IMR-90 (cell line): ENCODE data around the gene MYCT1. TPM values are rescaled to one million over a fixed set of nuclear protein-coding genes. Genes with fewer than 3 reads are reported as not detected.

Experiments
- ATAC-seq: fragments of 200-7000 bp; cut with Tn5 transposase; 2 replicates; pipeline ENCODE4 v1.9.1; 2020; ENCODE audit warnings: low read depth, mild to moderate bottlenecking, moderate library complexity
- BruUV-seq: library from RNA; stranded (reverse); fragments of 400-500 nt; replicated peaks from 2 replicates; lab custom pipeline; 2021; lab: Mats Ljungman, UMichigan
- CTCF ChIA-PET: fragments of 300-600 bp; formaldehyde crosslinking; extraction: SDS; loops from one replicate; lab custom pipeline; 2021; ENCODE audit warnings: antibody characterized with exemption; lab: Yijun Ruan, JAX
- POLR2A ChIA-PET: fragments of 300-600 bp; sonication (Branson Sonifier 250); formaldehyde crosslinking; loops from one replicate; lab custom pipeline; 2022; ENCODE audit warnings: antibody characterized with exemption; ENCODE audit not compliant: unreplicated experiment; lab: Charles Lee
- DNase-seq: peaks from one replicate; pipeline ENCODE4 v3.0.0; 2013
- H2AFZ ChIP-seq: replicated peaks from 2 replicates; pipeline ENCODE3; 2013; ENCODE audit warnings: low read length, mild to moderate bottlenecking; ENCODE audit not compliant: poor library complexity
- H2AK5ac ChIP-seq: 2 replicates; pipeline ENCODE4 v1.6.1; 2013; ENCODE audit warnings: low read depth, low read length, inconsistent platforms
- H2AK9ac ChIP-seq: replicated peaks from 2 replicates; pipeline ENCODE3; 2013; ENCODE audit warnings: mild to moderate bottlenecking, low read depth, low read length, moderate library complexity; ENCODE audit not compliant: poor library complexity
- H2BK120ac ChIP-seq: 2 replicates; pipeline ENCODE4 v1.6.1; 2013; ENCODE audit warnings: low read depth, low read length, inconsistent platforms
- H2BK15ac ChIP-seq: 3 replicates; pipeline ENCODE4 v1.6.1; 2013; ENCODE audit warnings: low read depth, low read length, inconsistent platforms
- H2BK20ac ChIP-seq: 2 replicates; pipeline ENCODE4 v1.6.1; 2013; ENCODE audit warnings: low read depth, mild to moderate bottlenecking, inconsistent platforms, low read length, moderate library complexity
- H2BK5ac ChIP-seq: 2 replicates; pipeline ENCODE4 v1.6.1; 2013; ENCODE audit warnings: mild to moderate bottlenecking, low read depth, low read length, inconsistent platforms; ENCODE audit not compliant: poor library complexity, severe bottlenecking
- H3K14ac ChIP-seq: replicated peaks from 2 replicates; pipeline ENCODE4 v1.6.1; 2013; ENCODE audit warnings: low read depth, low read length, inconsistent platforms
- H3K18ac ChIP-seq: 2 replicates; pipeline ENCODE4 v1.6.1; 2013; ENCODE audit warnings: low read depth, low read length, control low read depth
- H3K23ac ChIP-seq: 2 replicates; pipeline ENCODE4 v1.6.1; 2013; ENCODE audit warnings: low read depth, low read length, inconsistent platforms
- H3K27ac ChIP-seq: 2 replicates; pipeline ENCODE4 v1.5.1; 2013; ENCODE audit warnings: mild to moderate bottlenecking, control low read depth, low read length; ENCODE audit not compliant: insufficient read depth
- H3K27me3 ChIP-seq: 2 replicates; pipeline ENCODE4 v1.6.1; 2013; ENCODE audit warnings: low read length; ENCODE audit not compliant: control insufficient read depth, insufficient read depth
- H3K36me3 ChIP-seq: 2 replicates; pipeline ENCODE4 v1.6.1; 2013; ENCODE audit warnings: low read length, mixed read lengths; ENCODE audit not compliant: control insufficient read depth, insufficient read depth
- H3K4ac ChIP-seq: 2 replicates; pipeline ENCODE4 v1.6.1; 2013; ENCODE audit warnings: low read depth, low read length, inconsistent platforms
- H3K4me1 ChIP-seq: 2 replicates; pipeline ENCODE4 v1.6.1; 2013; ENCODE audit warnings: low read length, mixed read lengths; ENCODE audit not compliant: control insufficient read depth, insufficient read depth
- H3K4me2 ChIP-seq: 2 replicates; pipeline ENCODE4 v1.6.1; 2013; ENCODE audit warnings: low read depth, mild to moderate bottlenecking, control low read depth, low read length, moderate library complexity
- H3K4me3 ChIP-seq: 2 replicates; pipeline ENCODE4 v1.5.1; 2013; ENCODE audit warnings: low read depth, mild to moderate bottlenecking, control low read depth, low read length, moderate library complexity; ENCODE audit not compliant: insufficient read depth
- H3K56ac ChIP-seq: 2 replicates; pipeline ENCODE4 v1.6.1; 2013; ENCODE audit warnings: low read length, inconsistent platforms; ENCODE audit not compliant: insufficient read depth; ENCODE audit errors: extremely low read depth
- H3K79me1 ChIP-seq, 2 experiments: 2 replicates each; pipeline ENCODE4 v1.6.1; 2013; ENCODE audit warnings: low read length in 2 of 2, inconsistent platforms in 1 of 2, low read depth in 1 of 2
- H3K9ac ChIP-seq: 2 replicates; pipeline ENCODE4 v1.6.1; 2013; ENCODE audit warnings: low read depth, low read length, control low read depth
- H3K9me1 ChIP-seq: 2 replicates; pipeline ENCODE4 v1.6.1; 2013; ENCODE audit warnings: low read length, inconsistent platforms; ENCODE audit not compliant: insufficient read depth
- H3K9me3 ChIP-seq: 2 replicates; pipeline ENCODE4 v1.6.1; 2013; ENCODE audit warnings: low read length; ENCODE audit not compliant: control insufficient read depth, insufficient read depth
- H4K20me1 ChIP-seq: 2 replicates; pipeline ENCODE4 v1.6.1; 2013; ENCODE audit warnings: low read length, inconsistent platforms; ENCODE audit not compliant: insufficient read depth
- H4K5ac ChIP-seq: 2 replicates; pipeline ENCODE4 v1.6.1; 2013; ENCODE audit warnings: mild to moderate bottlenecking, low read depth, low read length, control low read depth
- H4K8ac ChIP-seq, 2 experiments: 2 replicates each; pipeline ENCODE4 v1.6.1; 2013; ENCODE audit warnings: low read depth in 2 of 2, low read length in 2 of 2, control low read depth in 1 of 2, inconsistent platforms in 1 of 2
- H4K91ac ChIP-seq: 2 replicates; pipeline ENCODE4 v1.6.1; 2013; ENCODE audit warnings: low read depth, low read length, inconsistent platforms; ENCODE audit not compliant: insufficient read depth
- BHLHE40 ChIP-seq: fragments of 150-350 bp; IDR thresholded peaks from 2 replicates; pipeline ENCODE4 v1.6.1; 2016; ENCODE audit warnings: mild to moderate bottlenecking, low read depth, low read length
- CEBPB ChIP-seq: IDR thresholded peaks from 2 replicates; pipeline ENCODE4 v1.6.1; 2012; ENCODE audit warnings: low read depth, low read length, improper control_type of control experiment
- CHD1 ChIP-seq: IDR thresholded peaks from 2 replicates; pipeline ENCODE4 v1.6.1; 2012; ENCODE audit warnings: low read depth, low read length, improper control_type of control experiment
- FOS ChIP-seq: fragments of 150-350 bp; IDR thresholded peaks from 2 replicates; pipeline ENCODE4 v1.6.1; 2016; ENCODE audit warnings: low read depth, low read length
- MAFK ChIP-seq: IDR thresholded peaks from 2 replicates; pipeline ENCODE4 v1.6.1; 2012; ENCODE audit warnings: low read depth, low read length, improper control_type of control experiment
- MAZ ChIP-seq: IDR thresholded peaks from 2 replicates; pipeline ENCODE4 v1.6.1; 2012; ENCODE audit warnings: low read depth, mild to moderate bottlenecking, low read length, improper control_type of control experiment, moderate library complexity, borderline replicate concordance
- MXI1 ChIP-seq: IDR thresholded peaks from 2 replicates; pipeline ENCODE4 v1.6.1; 2012; ENCODE audit warnings: low read depth, mild to moderate bottlenecking, low read length, moderate library complexity, borderline replicate concordance
- NFE2L2 ChIP-seq: fragments of 150-350 bp; IDR thresholded peaks from 2 replicates; pipeline ENCODE4 v1.6.1; 2016; ENCODE audit warnings: low read depth, mild to moderate bottlenecking, low read length
- POLR2A ChIP-seq: IDR thresholded peaks from 2 replicates; pipeline ENCODE4 v1.6.1; 2012; ENCODE audit warnings: mild to moderate bottlenecking, low read depth, low read length
- RAD21 ChIP-seq: IDR thresholded peaks from 2 replicates; pipeline ENCODE4 v1.6.1; 2012; ENCODE audit warnings: low read length, improper control_type of control experiment
- RCOR1 ChIP-seq: IDR thresholded peaks from 2 replicates; pipeline ENCODE4 v1.6.1; 2012; ENCODE audit warnings: mild to moderate bottlenecking, low read length, improper control_type of control experiment; ENCODE audit not compliant: insufficient replicate concordance
- RFX5 ChIP-seq: IDR thresholded peaks from 2 replicates; pipeline ENCODE4 v1.8.0; 2012; ENCODE audit warnings: low read depth, mild to moderate bottlenecking, low read length, moderate library complexity
- SMC3 ChIP-seq: fragments of 150-350 bp; IDR thresholded peaks from 2 replicates; pipeline ENCODE4 v1.6.1; 2016; ENCODE audit warnings: low read depth, mild to moderate bottlenecking, antibody characterized with exemption, low read length, moderate library complexity
- whole genome bisulfite sequencing, 2 experiments: methylation state at CpG; one replicate each; pipeline versions ENCODE4 v1.1.5 to v1.1.7; 2013; ENCODE audit warnings: missing lambda C conversion rate in 2 of 2; ENCODE audit not compliant: insufficient read length in 1 of 2; ENCODE audit errors: extremely low coverage in 2 of 2; 5-methylcytosine and 5-hydroxymethylcytosine counted together
- dilution Hi-C: fragments of 300-500 bp; cut with HindIII; formaldehyde crosslinking; loops from one replicate; pipeline ENCODE4 v1.14.3; 2018; ENCODE audit warnings: low sequenced_read_pairs; ENCODE audit not compliant: unreplicated experiment
- in situ Hi-C: fragments of 300-500 bp; cut with MboI; formaldehyde crosslinking; loops from 3 replicates; pipeline ENCODE4 v1.14.3; 2019; ENCODE audit warnings: low sequenced_read_pairs, inconsistent platforms, mixed read lengths
- intact Hi-C: fragments of 100-400 bp; cut with micrococcal nuclease; formaldehyde crosslinking; loops from 2 replicates; pipeline ENCODE4 v1.10.0; 2022
- polyA plus RNA-seq, 3 experiments: library from polyadenylated mRNA; depleted of rRNA; stranded (reverse); fragments of >200 nt; gene quantifications; 2 replicates each; pipeline ENCODE4 v1.2.3, GENCODE V29; 2012; ENCODE audit warnings: low replicate concordance in 1 of 3
- total RNA-seq: library from RNA; depleted of rRNA; stranded (reverse); fragments of >200 nt; gene quantifications from 2 replicates; pipeline ENCODE4 v1.2.3, GENCODE V29; 2012
- TF ChIP-seq, protein P1 (sequence below): conservative IDR thresholded peaks from 2 replicates; pipeline ENCODE4 v1.5.1; 2012; ENCODE audit warnings: mild to moderate bottlenecking, low read depth, low read length, improper control_type of control experiment
- TF ChIP-seq, protein P2 (sequence below): fragments of 150-350 bp; IDR thresholded peaks from 2 replicates; pipeline ENCODE4 v1.6.1; 2017; ENCODE audit warnings: mild to moderate bottlenecking, antibody characterized with exemption, low read length, low read depth
- TF ChIP-seq, protein P3 (sequence below): fragments of 150-350 bp; IDR thresholded peaks from 2 replicates; pipeline ENCODE4 v1.6.1; 2016; ENCODE audit warnings: low read depth, mild to moderate bottlenecking, low read length, moderate library complexity, borderline replicate concordance

MYCT1 gene
- total and polyA plus RNA-seq, 2 of the 4 experiments (the other 2 are of a cell fraction), result 0.89 to 0.90 TPM

DNA sequence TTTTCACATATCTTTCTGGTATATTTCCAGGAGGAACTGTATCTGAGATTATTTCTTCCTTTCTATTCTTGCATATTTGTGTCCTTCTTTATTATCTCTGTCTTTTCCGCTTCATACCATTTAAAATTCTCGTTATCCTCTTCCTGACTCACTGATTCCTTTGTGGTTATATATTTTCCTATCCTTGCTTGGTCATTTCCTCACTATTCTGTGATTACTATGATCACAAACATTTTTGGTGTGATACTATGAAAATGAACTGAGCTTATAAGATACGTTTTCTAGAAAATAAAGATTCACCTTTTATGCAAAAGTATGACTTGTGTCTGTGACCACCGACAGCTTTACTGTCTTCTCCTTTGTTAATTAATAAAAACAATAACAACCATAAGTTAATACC lies 26.5 kb upstream of the MYCT1 start:
- dilution Hi-C loops, result no loop called here
- intact Hi-C loops, result loop anchor here (10.0 kb wide), 2 partner anchors 286 to 366 kb away; no protein-coding TSS in a partner anchor
- BruUV-seq, result no TSS peak
- no peak overlapping the region for H2AFZ ChIP-seq
- no CpG with 5 or more reads among the region's 4 CpGs for WGBS, 2 experiments
- TF ChIP-seq, protein P1, sequence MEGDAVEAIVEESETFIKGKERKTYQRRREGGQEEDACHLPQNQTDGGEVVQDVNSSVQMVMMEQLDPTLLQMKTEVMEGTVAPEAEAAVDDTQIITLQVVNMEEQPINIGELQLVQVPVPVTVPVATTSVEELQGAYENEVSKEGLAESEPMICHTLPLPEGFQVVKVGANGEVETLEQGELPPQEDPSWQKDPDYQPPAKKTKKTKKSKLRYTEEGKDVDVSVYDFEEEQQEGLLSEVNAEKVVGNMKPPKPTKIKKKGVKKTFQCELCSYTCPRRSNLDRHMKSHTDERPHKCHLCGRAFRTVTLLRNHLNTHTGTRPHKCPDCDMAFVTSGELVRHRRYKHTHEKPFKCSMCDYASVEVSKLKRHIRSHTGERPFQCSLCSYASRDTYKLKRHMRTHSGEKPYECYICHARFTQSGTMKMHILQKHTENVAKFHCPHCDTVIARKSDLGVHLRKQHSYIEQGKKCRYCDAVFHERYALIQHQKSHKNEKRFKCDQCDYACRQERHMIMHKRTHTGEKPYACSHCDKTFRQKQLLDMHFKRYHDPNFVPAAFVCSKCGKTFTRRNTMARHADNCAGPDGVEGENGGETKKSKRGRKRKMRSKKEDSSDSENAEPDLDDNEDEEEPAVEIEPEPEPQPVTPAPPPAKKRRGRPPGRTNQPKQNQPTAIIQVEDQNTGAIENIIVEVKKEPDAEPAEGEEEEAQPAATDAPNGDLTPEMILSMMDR, result no peak
- TF ChIP-seq, protein P2, sequence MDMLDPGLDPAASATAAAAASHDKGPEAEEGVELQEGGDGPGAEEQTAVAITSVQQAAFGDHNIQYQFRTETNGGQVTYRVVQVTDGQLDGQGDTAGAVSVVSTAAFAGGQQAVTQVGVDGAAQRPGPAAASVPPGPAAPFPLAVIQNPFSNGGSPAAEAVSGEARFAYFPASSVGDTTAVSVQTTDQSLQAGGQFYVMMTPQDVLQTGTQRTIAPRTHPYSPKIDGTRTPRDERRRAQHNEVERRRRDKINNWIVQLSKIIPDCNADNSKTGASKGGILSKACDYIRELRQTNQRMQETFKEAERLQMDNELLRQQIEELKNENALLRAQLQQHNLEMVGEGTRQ, result no peak
- TF ChIP-seq CHD1 (no peak), RAD21 (no peak), RCOR1 (no peak), POLR2A (no peak), CEBPB (no peak), FOS (no peak), SMC3 (no peak), BHLHE40 (no peak), MXI1 (no peak), MAZ (no peak), MAFK (no peak), NFE2L2 (no peak), RFX5 (no peak)
- TF ChIP-seq, protein P3, sequence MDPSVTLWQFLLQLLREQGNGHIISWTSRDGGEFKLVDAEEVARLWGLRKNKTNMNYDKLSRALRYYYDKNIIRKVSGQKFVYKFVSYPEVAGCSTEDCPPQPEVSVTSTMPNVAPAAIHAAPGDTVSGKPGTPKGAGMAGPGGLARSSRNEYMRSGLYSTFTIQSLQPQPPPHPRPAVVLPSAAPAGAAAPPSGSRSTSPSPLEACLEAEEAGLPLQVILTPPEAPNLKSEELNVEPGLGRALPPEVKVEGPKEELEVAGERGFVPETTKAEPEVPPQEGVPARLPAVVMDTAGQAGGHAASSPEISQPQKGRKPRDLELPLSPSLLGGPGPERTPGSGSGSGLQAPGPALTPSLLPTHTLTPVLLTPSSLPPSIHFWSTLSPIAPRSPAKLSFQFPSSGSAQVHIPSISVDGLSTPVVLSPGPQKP, result no peak
- H3K23ac ChIP-seq, result no peak overlapping the region; the same call in 1 of the 2 replicates
- H2BK20ac ChIP-seq, result no peak overlapping the region
- ATAC-seq, result peak; percentile 53
- H2AK9ac ChIP-seq, result no peak overlapping the region
- H3K27me3 ChIP-seq, result no peaks in the 10 kb centered on the region
- H3K14ac ChIP-seq, result 0 out of 2 replicates have a peak overlapping the region, but pooled peaks have one; percentile 21
- H3K36me3 ChIP-seq, result no peaks in the 10 kb centered on the region
- H3K79me1 ChIP-seq, result no peaks in the 10 kb centered on the region
- H4K8ac ChIP-seq, result peak overlapping the region; percentile 53 to 55; a peak in 2 of 4 replicates
- no peak overlapping the region for H3K9ac ChIP-seq
- H4K5ac ChIP-seq, result no peak overlapping the region
- ChIA-PET POLR2A (no interaction called here), CTCF (interaction anchor here (1.0 to 1.4 kb wide), 3 partner anchors 28 to 186 kb away, joined by 3 to 4 read pairs (median 3); no protein-coding TSS in a partner anchor)
- H3K9me3 ChIP-seq, result no peaks in the 10 kb centered on the region
- H3K56ac ChIP-seq, result no peak overlapping the region
- H3K9me1 ChIP-seq, result peaks cover 2% of the 10 kb centered on the region; the same call in 1 of the 2 replicates
- H4K20me1 ChIP-seq, result no peaks in the 10 kb centered on the region
- no peak overlapping the region for H2BK15ac ChIP-seq
- H2BK120ac ChIP-seq, result peak overlapping the region; percentile 30; the same call in 1 of the 2 replicates
- no peak overlapping the region for H3K4ac ChIP-seq
- H3K4me2 ChIP-seq, result no peak overlapping the region
- no peak overlapping the region for H2AK5ac ChIP-seq
- no peak overlapping the region; the same call in 1 of the 2 replicates for H3K18ac ChIP-seq
- H3K4me3 ChIP-seq, result no peak overlapping the region
- no peak overlapping the region for H4K91ac ChIP-seq
- peak; percentile 49 for DNase-seq
- H2BK5ac ChIP-seq, result peak overlapping the region; percentile 81
- H3K27ac ChIP-seq, result no peak overlapping the region
- H3K4me1 ChIP-seq, result peaks cover 2% of the 10 kb centered on the region; the same call in 1 of the 2 replicates
- in situ Hi-C loops, result no loop called here
